Retinal pigment epithelial cell (primary cell): ENCODE measurements around the gene TPD52L1.

Experiments used
- DNase-seq: peaks from one replicate; pipeline ENCODE4 v3.0.0-alpha.2; 2010; ENCODE audit warnings: low read depth
- H3K4me3 ChIP-seq: 2 replicates; pipeline ENCODE4 v1.5.1; 2011; ENCODE audit warnings: mild to moderate bottlenecking, low read length, control low read depth, moderate library complexity
- TF ChIP-seq, protein P1 (sequence below): conservative IDR thresholded peaks from 2 replicates; pipeline ENCODE4 v1.5.1; 2011; ENCODE audit warnings: low read depth, low read length, control low read depth, inconsistent platforms

Gene TPD52L1

GRCh38 chr6:125170376-125170775, 16.8 kb downstream of the TPD52L1 start:
- DNase-seq: no peak
- no peak overlapping the region for H3K4me3 ChIP-seq
- TF ChIP-seq, protein P1, sequence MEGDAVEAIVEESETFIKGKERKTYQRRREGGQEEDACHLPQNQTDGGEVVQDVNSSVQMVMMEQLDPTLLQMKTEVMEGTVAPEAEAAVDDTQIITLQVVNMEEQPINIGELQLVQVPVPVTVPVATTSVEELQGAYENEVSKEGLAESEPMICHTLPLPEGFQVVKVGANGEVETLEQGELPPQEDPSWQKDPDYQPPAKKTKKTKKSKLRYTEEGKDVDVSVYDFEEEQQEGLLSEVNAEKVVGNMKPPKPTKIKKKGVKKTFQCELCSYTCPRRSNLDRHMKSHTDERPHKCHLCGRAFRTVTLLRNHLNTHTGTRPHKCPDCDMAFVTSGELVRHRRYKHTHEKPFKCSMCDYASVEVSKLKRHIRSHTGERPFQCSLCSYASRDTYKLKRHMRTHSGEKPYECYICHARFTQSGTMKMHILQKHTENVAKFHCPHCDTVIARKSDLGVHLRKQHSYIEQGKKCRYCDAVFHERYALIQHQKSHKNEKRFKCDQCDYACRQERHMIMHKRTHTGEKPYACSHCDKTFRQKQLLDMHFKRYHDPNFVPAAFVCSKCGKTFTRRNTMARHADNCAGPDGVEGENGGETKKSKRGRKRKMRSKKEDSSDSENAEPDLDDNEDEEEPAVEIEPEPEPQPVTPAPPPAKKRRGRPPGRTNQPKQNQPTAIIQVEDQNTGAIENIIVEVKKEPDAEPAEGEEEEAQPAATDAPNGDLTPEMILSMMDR: no peak

GRCh38 chr6:125173341-125174095, 19.9 kb downstream of the TPD52L1 start:
- H3K4me3 ChIP-seq: no peak overlapping the region
- TF ChIP-seq, protein P1: no peak
- no peak for DNase-seq

DNA sequence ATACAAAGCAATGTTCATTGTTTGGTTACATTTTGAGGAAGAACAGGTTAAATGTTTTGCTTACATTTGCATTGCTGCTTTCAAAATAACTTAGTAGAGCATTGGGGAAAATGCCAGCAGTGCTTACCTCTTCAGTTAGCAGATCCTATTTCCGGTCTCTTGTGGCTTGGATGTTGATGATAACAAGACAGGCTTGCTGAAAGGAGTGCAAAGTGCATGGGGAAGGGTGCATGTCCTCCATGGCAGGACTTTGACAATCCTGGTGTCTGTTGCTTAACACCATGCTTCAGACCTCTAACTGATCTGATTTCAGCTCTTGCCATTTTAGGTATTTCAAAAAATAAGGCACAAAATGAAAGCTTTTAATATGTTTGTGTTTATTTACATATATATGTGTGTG, 21.1 kb downstream of the TPD52L1 start:
- no peak overlapping the region for H3K4me3 ChIP-seq
- no peak for DNase-seq
- TF ChIP-seq, protein P1: no peak

DNA sequence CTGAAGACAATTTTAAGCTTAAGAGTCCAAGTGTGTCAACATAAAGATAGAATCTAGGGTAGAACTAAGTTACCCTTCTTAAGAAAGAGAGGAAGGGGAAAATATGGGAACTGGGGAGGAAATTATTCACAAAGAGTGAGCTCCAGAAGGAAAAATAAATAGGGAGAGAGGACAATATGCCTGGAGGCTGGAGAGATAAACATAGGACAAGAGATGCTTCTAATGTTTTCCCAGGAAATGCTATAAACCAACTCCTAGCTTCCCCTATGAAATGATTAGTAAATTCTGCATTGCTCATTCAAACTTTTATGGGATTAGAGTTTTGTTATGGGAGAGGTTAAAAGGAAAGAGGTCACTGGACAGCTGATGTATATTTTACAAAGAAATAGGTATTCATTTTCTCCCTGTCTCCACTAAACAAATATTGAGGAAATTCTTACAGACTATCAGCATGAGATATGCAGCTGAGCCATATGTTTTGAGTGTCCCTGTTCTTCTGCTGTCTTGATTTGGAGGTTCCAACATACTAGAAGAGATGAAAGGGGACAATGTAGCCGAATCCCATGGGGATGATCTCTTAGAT, 22.0 kb downstream of the TPD52L1 start:
- no peak overlapping the region for H3K4me3 ChIP-seq
- TF ChIP-seq, protein P1: no peak
- no peak for DNase-seq

DNA sequence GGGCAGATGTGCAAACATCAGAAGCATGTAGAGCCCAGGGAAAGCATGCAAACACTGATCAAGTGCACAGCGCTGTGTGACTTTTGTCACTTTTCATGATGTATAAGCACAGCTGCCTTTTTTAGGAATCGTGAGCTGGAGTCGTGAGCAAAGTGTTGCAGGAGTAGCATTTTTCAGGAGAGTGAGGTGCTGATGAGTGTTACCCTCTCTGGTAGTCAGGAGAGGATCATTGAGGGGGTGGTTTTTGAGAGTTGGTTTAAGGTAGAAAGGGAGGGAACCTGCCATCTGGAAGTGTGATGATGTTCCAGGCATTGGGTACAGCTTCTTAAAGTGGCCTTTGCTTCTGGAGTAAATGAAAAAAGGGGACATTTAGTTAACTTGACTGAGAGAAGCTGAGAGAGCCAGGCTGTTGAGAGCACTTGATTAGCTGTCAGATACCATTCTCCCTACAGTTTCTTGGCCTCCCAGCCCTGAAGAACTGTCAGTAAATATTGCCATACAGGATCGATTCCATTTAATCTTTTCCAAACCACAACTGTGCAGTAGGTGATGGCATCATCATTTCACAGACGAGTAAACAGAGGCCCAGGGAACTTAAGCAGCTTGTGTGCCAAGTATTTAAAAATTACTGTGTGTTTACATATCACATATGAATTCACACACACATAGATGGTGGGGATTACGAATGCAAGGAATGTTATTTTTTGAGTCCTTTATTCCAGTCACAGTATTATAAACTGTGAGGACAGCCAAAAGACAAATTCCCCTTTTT, 28.9 kb downstream of the TPD52L1 start:
- TF ChIP-seq, protein P1: no peak
- no peak overlapping the region for H3K4me3 ChIP-seq
- DNase-seq: no peak

- TF ChIP-seq, protein P1: no peak
- no peak overlapping the region for H3K4me3 ChIP-seq
- DNase-seq: no peak
These were observed 29.8 kb downstream of the TPD52L1 start for GRCh38 chr6:125183391-125183790.
